Neural progenitor cell (in vitro differentiated cells): ENCODE data around the gene GRIN3B.

Source experiments
- CTCF ChIP-seq: fragments of 200-600 bp; sonication (generic); IDR thresholded peaks from 2 replicates; pipeline ENCODE4 v1.5.1; 2017; ENCODE audit warnings: antibody characterized with exemption, mild to moderate bottlenecking
- EZH2 ChIP-seq: fragments of 200-600 bp; sonication (generic); IDR thresholded peaks from 2 replicates; pipeline ENCODE4 v1.6.1; 2017; ENCODE audit warnings: antibody characterized with exemption, mild to moderate bottlenecking, moderate library complexity
- EZH2phosphoT487 ChIP-seq: fragments of 200-600 bp; sonication (generic); IDR thresholded peaks from 2 replicates; pipeline ENCODE4 v1.6.1; 2017; ENCODE audit warnings: antibody characterized with exemption

GRCh38 chr19:989381-990081 is 10.7 kb upstream of the GRIN3B start:
- peak; percentile 39 for TF ChIP-seq CTCF
- TF ChIP-seq EZH2: no peak
- TF ChIP-seq EZH2phosphoT487: no peak
